Measurements from ENCODE around the gene SLC38A10.

The SLC38A10 gene

DNA sequence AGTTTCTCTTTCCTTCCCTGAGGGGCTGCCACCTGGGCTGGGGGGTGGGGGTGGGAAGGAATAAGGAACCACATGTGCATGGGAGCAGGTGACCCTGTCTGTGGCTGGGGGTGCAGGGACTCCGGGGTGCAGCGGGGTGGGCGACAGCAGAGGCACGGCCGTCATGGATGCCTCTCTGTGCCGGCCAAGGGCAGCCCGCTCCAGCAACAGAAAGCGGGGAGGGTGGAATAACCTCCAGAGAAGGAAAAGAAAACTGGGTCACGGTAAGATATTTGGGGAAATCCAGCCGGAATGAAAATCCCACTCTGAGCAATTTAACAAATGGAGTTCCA lies 51.8 kb downstream of the SLC38A10 start:
- Histone ChIP-seq H3K36me3 (ENCODE audit: control insufficient read depth, insufficient read depth, low read length) (peaks cover 9% of the 10 kb centered on the region), H3K27ac (ENCODE audit: low read depth, low read length) (no peak overlapping the region), H3K9ac (ENCODE audit: low read length) (no peak overlapping the region), H3K4me1 (ENCODE audit: control insufficient read depth, insufficient read depth, low read length) (peaks cover 15% of the 10 kb centered on the region), H3K9me3 (ENCODE audit: control insufficient read depth, insufficient read depth, low read depth, low read length) (no peaks in the 10 kb centered on the region), H3K27me3 (ENCODE audit: control insufficient read depth, insufficient read depth, low read length) (no peaks in the 10 kb centered on the region), H3K4me3 (ENCODE audit: low read depth, low read length) (no peak overlapping the region)

DNA sequence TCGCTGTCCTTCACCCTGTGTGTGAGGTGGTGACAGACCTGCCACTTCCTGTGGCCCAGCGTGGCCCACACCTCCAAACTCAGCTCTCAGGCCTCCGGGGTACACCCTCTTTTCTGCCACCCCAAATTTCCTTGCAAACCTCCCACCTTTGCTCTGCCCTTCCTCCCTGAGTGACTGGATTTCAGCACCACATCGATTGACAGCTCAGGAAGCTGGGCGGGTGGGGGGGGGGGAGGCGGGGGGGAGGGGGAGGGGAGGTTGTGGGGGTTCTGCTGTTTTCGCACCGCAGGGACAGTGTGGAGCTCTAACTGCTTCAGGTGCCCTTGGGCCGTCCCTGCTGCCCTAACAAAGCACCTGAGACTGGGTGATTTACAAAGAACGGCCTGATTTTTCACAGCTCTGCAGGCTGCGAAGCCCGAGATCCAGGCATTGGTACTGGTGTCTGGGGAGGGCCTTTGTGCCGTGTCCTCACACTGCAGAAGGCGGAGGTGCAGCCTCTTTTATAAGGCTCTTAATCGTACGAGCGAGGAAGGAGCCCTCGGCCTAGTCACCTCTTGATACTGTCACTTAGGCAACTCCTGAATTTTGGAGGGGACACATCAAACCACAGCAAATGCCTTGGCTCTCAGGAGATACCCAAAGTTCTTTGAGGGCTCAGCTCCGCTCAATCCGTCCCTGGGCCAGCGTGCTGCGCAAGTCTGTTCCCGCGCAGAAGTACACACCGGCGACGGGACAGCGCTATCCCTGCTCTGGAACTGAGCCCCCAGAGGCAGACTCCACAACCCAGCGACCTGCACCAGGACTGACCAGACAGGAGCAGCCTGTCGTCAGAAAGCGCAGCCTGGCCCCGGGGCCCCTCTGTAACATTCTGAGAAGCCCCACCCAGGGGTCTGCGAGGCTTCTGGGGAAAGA lies 52.4 kb downstream of the SLC38A10 start:
- Histone ChIP-seq H3K36me3 (ENCODE audit: control insufficient read depth, insufficient read depth, low read length) (peaks cover 9% of the 10 kb centered on the region), H3K27me3 (ENCODE audit: control insufficient read depth, insufficient read depth, low read length) (no peaks in the 10 kb centered on the region), H3K9me3 (ENCODE audit: control insufficient read depth, insufficient read depth, low read depth, low read length) (no peaks in the 10 kb centered on the region), H3K27ac (ENCODE audit: low read depth, low read length) (no peak overlapping the region), H3K4me1 (ENCODE audit: control insufficient read depth, insufficient read depth, low read length) (peaks cover 21% of the 10 kb centered on the region), H3K9ac (ENCODE audit: low read length) (no peak overlapping the region), H3K4me3 (ENCODE audit: low read depth, low read length) (no peak overlapping the region)

GRCh38 chr17:81241648-81242420 lies 53.3 kb downstream of the SLC38A10 start:
- peaks cover 9% of the 10 kb centered on the region for H3K36me3 ChIP-seq (ENCODE audit: control insufficient read depth, insufficient read depth, low read length)
- H3K9ac ChIP-seq (ENCODE audit: low read length): no peak overlapping the region
- no peak overlapping the region for H3K27ac ChIP-seq (ENCODE audit: low read depth, low read length)
- no peaks in the 10 kb centered on the region for H3K9me3 ChIP-seq (ENCODE audit: control insufficient read depth, insufficient read depth, low read depth, low read length)
- H3K4me1 ChIP-seq (ENCODE audit: control insufficient read depth, insufficient read depth, low read length): peaks cover 21% of the 10 kb centered on the region
- H3K27me3 ChIP-seq (ENCODE audit: control insufficient read depth, insufficient read depth, low read length): no peaks in the 10 kb centered on the region
- no peak overlapping the region for H3K4me3 ChIP-seq (ENCODE audit: low read depth, low read length)

- Histone ChIP-seq H3K9ac (ENCODE audit: low read length) (no peak overlapping the region), H3K9me3 (ENCODE audit: control insufficient read depth, insufficient read depth, low read depth, low read length) (no peaks in the 10 kb centered on the region), H3K36me3 (ENCODE audit: control insufficient read depth, insufficient read depth, low read length) (peaks cover 9% of the 10 kb centered on the region), H3K4me1 (ENCODE audit: control insufficient read depth, insufficient read depth, low read length) (peaks cover 21% of the 10 kb centered on the region), H3K27me3 (ENCODE audit: control insufficient read depth, insufficient read depth, low read length) (no peaks in the 10 kb centered on the region), H3K27ac (ENCODE audit: low read depth, low read length) (no peak overlapping the region), H3K4me3 (ENCODE audit: low read depth, low read length) (no peak overlapping the region)
These were observed 53.9 kb downstream of the SLC38A10 start for GRCh38 chr17:81241203-81241602.

DNA sequence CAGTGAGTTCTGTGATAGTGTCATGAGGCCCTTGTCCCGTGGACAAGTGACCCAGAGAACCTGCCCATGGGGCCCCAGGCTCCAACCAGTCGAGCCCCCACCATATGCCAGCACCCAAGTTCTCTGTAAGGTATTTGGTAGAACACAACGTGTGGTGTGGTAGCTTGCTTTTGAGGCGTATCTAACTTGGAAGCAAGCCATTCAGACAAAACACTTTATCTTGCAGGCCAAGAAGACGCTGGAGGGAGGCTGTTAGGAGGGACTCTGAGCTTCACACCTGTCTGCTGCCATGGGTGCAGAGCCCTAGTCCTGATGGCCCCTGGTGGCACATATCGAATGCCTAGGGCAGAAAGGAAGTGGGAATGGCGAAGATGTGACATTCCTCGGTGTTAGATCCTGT lies 54.3 kb downstream of the SLC38A10 start:
- Histone ChIP-seq H3K9ac (ENCODE audit: low read length) (no peak overlapping the region), H3K4me3 (ENCODE audit: low read depth, low read length) (no peak overlapping the region), H3K4me1 (ENCODE audit: control insufficient read depth, insufficient read depth, low read length) (peaks cover 21% of the 10 kb centered on the region), H3K9me3 (ENCODE audit: control insufficient read depth, insufficient read depth, low read depth, low read length) (no peaks in the 10 kb centered on the region), H3K36me3 (ENCODE audit: control insufficient read depth, insufficient read depth, low read length) (peaks cover 9% of the 10 kb centered on the region), H3K27ac (ENCODE audit: low read depth, low read length) (no peak overlapping the region), H3K27me3 (ENCODE audit: control insufficient read depth, insufficient read depth, low read length) (no peaks in the 10 kb centered on the region)

DNA sequence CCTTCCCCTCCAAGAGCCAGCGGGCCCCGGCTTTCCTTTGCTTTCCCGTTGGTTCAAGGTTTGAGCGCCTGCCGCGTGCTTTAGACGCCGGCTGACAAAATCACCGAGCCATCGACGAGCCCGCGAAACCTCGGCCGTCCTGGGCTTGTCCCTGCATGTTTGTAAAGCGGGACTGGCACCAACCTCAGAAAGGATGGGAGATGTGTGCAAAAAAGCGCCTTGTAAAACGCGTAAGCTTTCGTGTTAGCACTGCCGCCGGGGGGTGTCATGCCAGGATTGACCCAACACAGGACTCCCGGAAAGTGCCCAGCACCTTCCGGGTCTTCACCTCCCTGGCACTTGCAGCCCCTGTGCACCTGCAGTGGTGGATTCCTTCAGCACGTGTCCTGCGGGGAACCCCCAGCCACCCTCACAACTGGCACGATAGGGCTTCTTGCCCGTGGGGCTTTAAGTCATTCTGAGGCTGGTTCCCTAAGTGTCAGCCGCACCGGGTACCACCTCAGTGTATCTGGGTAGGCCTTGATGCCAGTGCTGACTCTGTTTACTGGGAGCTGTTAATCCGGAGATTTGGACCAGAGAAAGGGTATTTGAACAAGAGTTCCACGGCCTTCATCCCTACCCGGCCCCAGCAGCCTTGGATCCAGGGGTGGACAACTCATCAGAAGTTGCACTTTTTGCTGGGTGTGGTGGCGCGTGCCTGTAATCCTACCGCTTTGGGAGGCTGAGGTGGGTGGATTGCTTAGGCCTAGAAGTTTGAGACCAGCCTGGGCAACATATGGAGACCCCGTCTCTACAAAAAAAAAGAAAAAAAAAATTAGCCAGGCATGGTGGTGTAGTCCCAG lies 55.2 kb downstream of the SLC38A10 start:
- Histone ChIP-seq H3K9ac (ENCODE audit: low read length) (peak overlapping the region; percentile 90), H3K36me3 (ENCODE audit: control insufficient read depth, insufficient read depth, low read length) (peaks cover 9% of the 10 kb centered on the region), H3K9me3 (ENCODE audit: control insufficient read depth, insufficient read depth, low read depth, low read length) (no peaks in the 10 kb centered on the region), H3K4me1 (ENCODE audit: control insufficient read depth, insufficient read depth, low read length) (peaks cover 21% of the 10 kb centered on the region), H3K4me3 (ENCODE audit: low read depth, low read length) (peak overlapping the region; percentile 85), H3K27me3 (ENCODE audit: control insufficient read depth, insufficient read depth, low read length) (no peaks in the 10 kb centered on the region), H3K27ac (ENCODE audit: low read depth, low read length) (peak overlapping the region; percentile 80)

DNA sequence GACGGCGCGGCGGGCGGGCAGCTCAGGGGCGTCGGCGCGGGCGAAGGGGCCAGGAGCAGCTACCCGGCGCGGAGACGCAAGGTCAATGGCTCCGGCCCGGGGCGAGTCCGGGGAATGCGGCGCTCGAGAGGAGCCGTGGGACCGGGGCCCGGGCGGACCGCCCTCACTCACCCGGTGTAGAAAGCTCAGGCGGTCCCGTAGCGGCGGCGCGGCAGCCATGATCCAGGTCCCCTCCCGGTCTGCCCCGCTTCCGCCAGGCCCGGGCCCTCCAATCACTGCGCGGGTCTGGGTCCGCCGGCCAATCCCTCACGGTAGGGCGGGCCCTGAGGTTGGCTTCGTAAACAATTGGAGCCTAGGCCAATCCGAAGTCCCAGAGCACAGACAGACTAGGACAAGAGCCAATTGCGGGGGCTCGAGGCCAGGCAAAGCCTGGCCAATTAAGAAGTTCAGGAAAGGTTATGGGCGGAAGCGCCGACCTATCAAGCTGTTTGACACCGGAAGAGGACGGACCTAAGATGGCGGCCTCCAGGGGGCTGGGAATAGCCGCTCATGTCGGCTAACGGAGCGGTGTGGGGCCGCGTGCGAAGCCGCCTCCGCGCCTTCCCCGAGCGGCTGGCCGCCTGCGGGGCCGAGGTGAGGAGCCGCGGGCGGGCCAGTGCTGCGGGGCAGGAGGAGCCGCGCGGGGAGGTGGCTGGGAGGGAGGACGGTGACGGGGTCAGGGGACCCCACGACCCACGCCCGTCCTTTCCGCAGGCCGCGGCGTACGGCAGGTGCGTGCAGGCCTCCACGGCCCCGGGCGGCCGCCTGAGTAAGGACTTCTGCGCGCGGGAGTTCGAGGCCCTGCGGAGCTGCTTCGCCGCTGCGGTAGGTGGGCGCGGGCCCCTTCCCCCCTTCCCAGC lies 56.0 kb downstream of the SLC38A10 start, which contains the start of the genes NDUFAF8 and TEPSIN:
TSS of gene NDUFAF8 (plus strand) at position 504 of the 899 bp plus-strand sequence. CDS start at position 550, 46 bp downstream.
TSS of gene TEPSIN (minus strand) at position 241 of the 899 bp plus-strand sequence. CDS start at position 219, 22 bp downstream.
- Histone ChIP-seq H3K9me3 (ENCODE audit: control insufficient read depth, insufficient read depth, low read depth, low read length) (no peaks in the 10 kb centered on the region), H3K36me3 (ENCODE audit: control insufficient read depth, insufficient read depth, low read length) (peaks cover 9% of the 10 kb centered on the region), H3K9ac (ENCODE audit: low read length) (peak within 1 kb of the TSS; percentile 90), H3K27ac (ENCODE audit: low read depth, low read length) (peak within 1 kb of the TSS; percentile 80), H3K4me3 (ENCODE audit: low read depth, low read length) (peak within 1 kb of the TSS; percentile 85), H3K4me1 (ENCODE audit: control insufficient read depth, insufficient read depth, low read length) (peaks cover 21% of the 10 kb centered on the region), H3K27me3 (ENCODE audit: control insufficient read depth, insufficient read depth, low read length) (no peaks in the 10 kb centered on the region)

- H3K27ac ChIP-seq (ENCODE audit: low read depth, low read length): 0 out of 2 replicates have a peak overlapping the region, but pooled peaks have one; percentile 45
- H3K27me3 ChIP-seq (ENCODE audit: control insufficient read depth, insufficient read depth, low read length): no peaks in the 10 kb centered on the region
- peak overlapping the region; percentile 85 for H3K4me3 ChIP-seq (ENCODE audit: low read depth, low read length)
- H3K36me3 ChIP-seq (ENCODE audit: control insufficient read depth, insufficient read depth, low read length): peaks cover 9% of the 10 kb centered on the region
- H3K4me1 ChIP-seq (ENCODE audit: control insufficient read depth, insufficient read depth, low read length): peaks cover 21% of the 10 kb centered on the region
- no peaks in the 10 kb centered on the region for H3K9me3 ChIP-seq (ENCODE audit: control insufficient read depth, insufficient read depth, low read depth, low read length)
- peak overlapping the region; percentile 72 for H3K9ac ChIP-seq (ENCODE audit: low read length)
These were observed 56.7 kb downstream of the SLC38A10 start for GRCh38 chr17:81238490-81238814.

GRCh38 chr17:81237591-81238489 lies 57.3 kb downstream of the SLC38A10 start:
- no peaks in the 10 kb centered on the region for H3K9me3 ChIP-seq (ENCODE audit: control insufficient read depth, insufficient read depth, low read depth, low read length)
- peak overlapping the region; percentile 85 for H3K4me3 ChIP-seq (ENCODE audit: low read depth, low read length)
- peak overlapping the region; percentile 72 for H3K9ac ChIP-seq (ENCODE audit: low read length)
- peaks cover 15% of the 10 kb centered on the region for H3K36me3 ChIP-seq (ENCODE audit: control insufficient read depth, insufficient read depth, low read length)
- H3K27me3 ChIP-seq (ENCODE audit: control insufficient read depth, insufficient read depth, low read length): no peaks in the 10 kb centered on the region
- H3K27ac ChIP-seq (ENCODE audit: low read depth, low read length): no peak overlapping the region
- peaks cover 19% of the 10 kb centered on the region for H3K4me1 ChIP-seq (ENCODE audit: control insufficient read depth, insufficient read depth, low read length)

Data from HUES6 (cell line).